ENCODE results near the gene GPR55. TPM values are rescaled to one million over a fixed set of nuclear protein-coding genes. Genes with fewer than 3 reads are reported as not detected.
A peak's percentile ranks its signal among the peaks of the same experiment; 100 is the strongest.

The GPR55 gene
- total and polyA plus RNA-seq, 2 of the 8 experiments (the other 6 are each of a cell fraction or from before 2014, with no cell fraction given), result not detected

- Histone ChIP-seq H3K4me2 (ENCODE audit: insufficient read depth in 1 of 2, low read depth in 2 of 2, low read length in 2 of 2) (no peak overlapping the region), H2BK120ac (replicated peaks; ENCODE audit: low read depth, low read length) (no peak overlapping the region), H3K27ac (ENCODE audit: low read depth, low read length) (no peak overlapping the region), H3K36me3 (ENCODE audit: control insufficient read depth in 2 of 4, insufficient read depth in 4 of 4, low read length in 3 of 4) (no peaks in the 10 kb centered on the region), H3K4me1 (replicated peaks in 1 of 4; ENCODE audit: control insufficient read depth in 3 of 4, insufficient read depth in 4 of 4, low read length in 3 of 4) (no peaks in the 10 kb centered on the region; a peak in 1 of 7 replicates), H3K4me3 (ENCODE audit: extremely low read depth in 1 of 4, insufficient read depth in 2 of 4, low read depth in 3 of 4, low read length in 4 of 4) (no peak overlapping the region), H4K5ac (ENCODE audit: insufficient read length, low read depth, low read length) (no peak overlapping the region), H2AK5ac (ENCODE audit: low read depth, low read length) (no peak overlapping the region), H3K18ac (ENCODE audit: extremely low read depth, low read length) (no peak overlapping the region), H3K27me3 (replicated peaks in 1 of 4; ENCODE audit: control insufficient read depth in 3 of 4, extremely low read depth in 1 of 4, insufficient read depth in 3 of 4, low read length in 3 of 4) (no peaks in the 10 kb centered on the region), H4K8ac (ENCODE audit: extremely low read depth, insufficient read depth, low read length) (no peak overlapping the region), H3K79me1 (ENCODE audit: low read depth, low read length) (no peaks in the 10 kb centered on the region), H3K56ac (replicated peaks; ENCODE audit: insufficient read length, low read depth, low read length) (no peak overlapping the region), H4K91ac (replicated peaks; ENCODE audit: insufficient read length, low read length) (no peak overlapping the region), H3K79me2 (ENCODE audit: control insufficient read depth in 1 of 2, insufficient read depth in 2 of 2, low read length in 2 of 2) (no peaks in the 10 kb centered on the region), H3K14ac (ENCODE audit: insufficient read length) (no peak overlapping the region), H3K23me2 (ENCODE audit: low read depth, low read length) (no peaks in the 10 kb centered on the region), H2BK15ac (ENCODE audit: low read length) (no peak overlapping the region), H2BK12ac (ENCODE audit: low read depth, low read length) (no peak overlapping the region), H3K9ac (replicated peaks in 1 of 4; ENCODE audit: extremely low read depth in 1 of 4, low read depth in 3 of 4, low read length in 3 of 4) (no peak overlapping the region), H3K4ac (replicated peaks; ENCODE audit: insufficient read length, low read depth, low read length) (no peak overlapping the region), H2BK5ac (ENCODE audit: low read depth, low read length) (no peak overlapping the region), H4K20me1 (replicated peaks in 1 of 2; ENCODE audit: control insufficient read depth in 1 of 2, insufficient read depth in 2 of 2, low read length in 2 of 2) (no peaks in the 10 kb centered on the region), H3K23ac (ENCODE audit: insufficient read length) (no peak overlapping the region), H3K9me3 (ENCODE audit: insufficient read depth in 2 of 2, low read depth in 1 of 2, low read length in 1 of 2) (no peaks in the 10 kb centered on the region), H2BK20ac (ENCODE audit: low read length) (no peak overlapping the region), H2AFZ (ENCODE audit: low read length) (no peak overlapping the region)
- peak in 1 of 2 experiments; percentile 35 for DNase-seq (ENCODE audit: low read depth in 1 of 2, low spot score in 2 of 2)
- no peak for TF ChIP-seq JUN (IDR thresholded peaks at IDR 0.05; ENCODE audit: low read depth, low read length)
- no peak for TF ChIP-seq RAD21 (IDR thresholded peaks at IDR 0.05 in 1 of 2, conservative IDR thresholded peaks at IDR 0.05 in 1 of 2; ENCODE audit: low read depth in 2 of 2, low read length in 2 of 2)
- no peak for TF ChIP-seq KDM4A (IDR thresholded peaks at IDR 0.05; ENCODE audit: low read depth, low read length, severe bottlenecking)
- no peak for TF ChIP-seq CHD1 (IDR thresholded peaks at IDR 0.05; ENCODE audit: low read depth, low read length)
- TF ChIP-seq POU5F1 (IDR thresholded peaks at IDR 0.05; ENCODE audit: low read depth, low read length), result no peak
- WGBS, 2 experiments (ENCODE audit: extremely low coverage in 1 of 2, insufficient coverage in 1 of 2, insufficient read length in 1 of 2, insufficient replicate concordance in 2 of 2, low coverage in 1 of 2, low lambda C conversion rate in 2 of 2, missing lambda C conversion rate in 1 of 2), result 90% methylated on average over 9 of the region's 9 CpGs; no CpG with 5 or more reads in 1 of the 2 experiments
- CTCF ChIA-PET (ENCODE audit: partially characterized antibody), result interaction anchor here (0.7 to 7.1 kb wide), 5 partner anchors 14 to 101 kb away, joined by 4 to 49 read pairs (median 4); partner anchors contain the start of gene GPR55
- no peak for FAIRE-seq
- POLR2A ChIA-PET (ENCODE audit: partially characterized antibody), result interaction anchor here (2.0 kb wide), 1 partner anchor 13 kb away, joined by 4 read pairs; no protein-coding TSS in a partner anchor
Observed at GRCh38 chr2:230940471-230940815, 15.4 kb upstream of the GPR55 start.

Data from H1 (cell line).